Lower leg skin (tissue), 4 donors: ENCODE results near the gene GRIK2. TPM values are rescaled to one million over a fixed set of nuclear protein-coding genes. Genes with fewer than 3 reads are reported as not detected.

ENCODE experiments used
- DNase-seq, 2 donors: peaks; one replicate each; pipeline ENCODE4 v3.0.0-alpha.2; 2019; ENCODE audit warnings: low spot score in 2 of 2
- H3K4me3 ChIP-seq: fragments of 200-600 bp; sonication (generic); 2 replicates; pipeline ENCODE4 v1.5.1; 2017; ENCODE audit warnings: mild to moderate bottlenecking, low read depth; ENCODE audit not compliant: poor library complexity, severe bottlenecking
- CTCF ChIP-seq, 3 donors: fragments of 450-650 bp; IDR thresholded peaks; one replicate each; pipeline ENCODE4 v1.5.1; 2016; ENCODE audit warnings: antibody characterized with exemption in 3 of 3, mild to moderate bottlenecking in 3 of 3, moderate library complexity in 2 of 3
- POLR2A ChIP-seq, 2 donors: fragments of 450-650 bp; IDR thresholded peaks; one replicate each; pipeline ENCODE4 v1.6.1; 2016 to 2017; ENCODE audit warnings: antibody characterized with exemption in 2 of 2, mild to moderate bottlenecking in 1 of 2, moderate library complexity in 1 of 2
- WGBS, 2 donors: methylation state at CpG; one replicate each; pipeline ENCODE4 v1.1.5; 2018; 5-methylcytosine and 5-hydroxymethylcytosine counted together
- intact Hi-C: fragments of 100-400 bp; cut with DNase I; formaldehyde crosslinking; loops from one replicate; pipeline ENCODE4 v1.15.0; 2023; ENCODE audit warnings: low total_unique reads
- total RNA-seq, 4 donors: library from RNA; depleted of rRNA; stranded (reverse); fragments of >200 nt; gene quantifications; one replicate each; pipeline ENCODE4 v1.1.0, GENCODE V29; 2016

GRIK2 gene
- total RNA-seq, 4 donors from 2014 or later: 0.04 to 2.0 (median 0.60) TPM

GRCh38 chr6:101453221-101453620 is 59.7 kb downstream of the GRIK2 start:
- intact Hi-C loops: no loop called here
- 35 to 45% methylated on average over 4 of the region's 4 CpGs for WGBS, 2 donors
- no peak for DNase-seq
- no peak overlapping the region for H3K4me3 ChIP-seq
- TF ChIP-seq POLR2A (IDR thresholded peaks at IDR 0.05) (no peak), CTCF (IDR thresholded peaks at IDR 0.05) (no peak)

- 70 to 72% methylated on average over 3 of the region's 3 CpGs for WGBS, 2 donors
- DNase-seq: no peak
- intact Hi-C loops: no loop called here
- no peak overlapping the region for H3K4me3 ChIP-seq
- TF ChIP-seq POLR2A (IDR thresholded peaks at IDR 0.05) (no peak), CTCF (IDR thresholded peaks at IDR 0.05) (no peak)
Measured at GRCh38 chr6:101454106-101454676, 60.7 kb downstream of the GRIK2 start.

GRCh38 chr6:101458336-101458735 is 64.8 kb downstream of the GRIK2 start:
- WGBS, 2 donors: 58 to 71% methylated on average over 2 of the region's 2 CpGs
- intact Hi-C loops: no loop called here
- TF ChIP-seq POLR2A (IDR thresholded peaks at IDR 0.05) (no peak), CTCF (IDR thresholded peaks at IDR 0.05) (no peak)
- no peak overlapping the region for H3K4me3 ChIP-seq
- no peak for DNase-seq

GRCh38 chr6:101458826-101459225 is 65.3 kb downstream of the GRIK2 start:
- intact Hi-C loops: no loop called here
- 76 to 77% methylated on average over 2 of the region's 2 CpGs for WGBS, 2 donors
- H3K4me3 ChIP-seq: no peak overlapping the region
- DNase-seq: no peak
- no peak for TF ChIP-seq POLR2A (IDR thresholded peaks at IDR 0.05)
- TF ChIP-seq CTCF (IDR thresholded peaks at IDR 0.05): no peak

GRCh38 chr6:101462576-101462975 is 69.1 kb downstream of the GRIK2 start:
- 31 to 39% methylated on average over 2 of the region's 2 CpGs for WGBS, 2 donors
- intact Hi-C loops: no loop called here
- TF ChIP-seq CTCF (IDR thresholded peaks at IDR 0.05) (no peak), POLR2A (IDR thresholded peaks at IDR 0.05) (no peak)
- DNase-seq: no peak
- no peak overlapping the region for H3K4me3 ChIP-seq

- no peak overlapping the region for H3K4me3 ChIP-seq
- no peak for DNase-seq
- TF ChIP-seq POLR2A (IDR thresholded peaks at IDR 0.05) (no peak), CTCF (IDR thresholded peaks at IDR 0.05) (no peak)
- intact Hi-C loops: no loop called here
- WGBS, 2 donors: 35 to 41% methylated on average over 1 of the region's 1 CpG
Measured at GRCh38 chr6:101465863-101466262, 72.4 kb downstream of the GRIK2 start.
